Fibroblast of lung (primary cell): ENCODE results near the gene PDE4B. TPM values are rescaled to one million over a fixed set of nuclear protein-coding genes. Genes with fewer than 3 reads are reported as not detected.

ENCODE experiments used
- DNase-seq, 2 donors: peaks; one replicate each; pipeline versions ENCODE4 v3.0.0 to v3.0.0-alpha.2; 2010; ENCODE audit warnings: low read depth in 2 of 2
- H2AFZ ChIP-seq: 2 replicates; pipeline ENCODE4 v1.5.1; 2012; ENCODE audit warnings: low read length, control low read depth, inconsistent platforms
- H3K27ac ChIP-seq: 2 replicates; pipeline ENCODE4 v1.5.1; 2011; ENCODE audit warnings: low read length, control low read depth; ENCODE audit not compliant: insufficient read depth
- H3K27me3 ChIP-seq: 2 replicates; pipeline ENCODE4 v1.5.1; 2011; ENCODE audit warnings: mild to moderate bottlenecking, low read length; ENCODE audit not compliant: control insufficient read depth, insufficient read depth
- H3K36me3 ChIP-seq: 2 replicates; pipeline ENCODE4 v1.5.1; 2011; ENCODE audit warnings: low read length; ENCODE audit not compliant: control insufficient read depth, insufficient read depth
- H3K4me1 ChIP-seq: 2 replicates; pipeline ENCODE4 v1.5.1; 2011; ENCODE audit warnings: low read length; ENCODE audit not compliant: control insufficient read depth, insufficient read depth; ENCODE audit errors: extremely low read depth
- H3K4me2 ChIP-seq: 2 replicates; pipeline ENCODE4 v1.5.1; 2011; ENCODE audit warnings: low read length, control low read depth; ENCODE audit not compliant: insufficient read depth; ENCODE audit errors: extremely low read depth
- H3K4me3 ChIP-seq, 4 experiments: fragments of 200-600 bp in 1 of 4; sonication (generic) in 1 of 4; replicated peaks in 1 of 4; 2 replicates each; pipeline ENCODE4 v1.5.1; 2011 to 2016; ENCODE audit warnings: low read length in 4 of 4, low read depth in 3 of 4, mild to moderate bottlenecking in 3 of 4, control low read depth in 2 of 4, inconsistent platforms in 1 of 4, mixed read lengths in 1 of 4; ENCODE audit not compliant: insufficient read depth in 1 of 4; ENCODE audit errors: control extremely low read depth in 1 of 4
- H3K79me2 ChIP-seq: 2 replicates; pipeline ENCODE4 v1.5.1; 2012; ENCODE audit warnings: mild to moderate bottlenecking, low read length, inconsistent platforms; ENCODE audit not compliant: control insufficient read depth, insufficient read depth
- H3K9ac ChIP-seq: 2 replicates; pipeline ENCODE4 v1.5.1; 2011; ENCODE audit warnings: mild to moderate bottlenecking, low read length, control low read depth; ENCODE audit not compliant: insufficient read depth
- H3K9me3 ChIP-seq: 2 replicates; pipeline ENCODE4 v1.5.1; 2012; ENCODE audit warnings: low read depth, low read length; ENCODE audit not compliant: control insufficient read depth, insufficient read depth
- H4K20me1 ChIP-seq: 2 replicates; pipeline ENCODE4 v1.5.1; 2011; ENCODE audit warnings: low read length; ENCODE audit not compliant: control insufficient read depth, insufficient read depth; ENCODE audit errors: extremely low read depth
- CTCF ChIP-seq, 2 donors: IDR thresholded peaks in 1 of 2; conservative IDR thresholded peaks in 1 of 2; 1 replicate in 1 of 2; 2 replicates in 1 of 2; pipeline ENCODE4 v1.5.1; 2011 to 2012; ENCODE audit warnings: low read length in 2 of 2, control low read depth in 1 of 2, inconsistent platforms in 1 of 2, low read depth in 1 of 2, mild to moderate bottlenecking in 1 of 2
- EZH2 ChIP-seq: IDR thresholded peaks from 2 replicates; pipeline ENCODE4 v1.5.1; 2012; ENCODE audit warnings: low read length, control low read depth, mild to moderate bottlenecking; ENCODE audit errors: missing control alignments
- polyA plus RNA-seq, 2 donors: library from polyadenylated mRNA; depleted of rRNA in 1 of 2; stranded (reverse) in 1 of 2; unstranded in 1 of 2; fragments of >200 nt; gene quantifications; 2 replicates each; pipeline ENCODE4 v1.2.1, GENCODE V29; 2011 to 2012; ENCODE audit warnings: missing spikeins in 1 of 2
- total RNA-seq: library from RNA; depleted of rRNA; stranded (reverse); fragments of >200 nt; gene quantifications from 2 replicates; pipeline ENCODE4 v1.2.1, GENCODE V29; 2014

The PDE4B gene
- total and polyA plus RNA-seq, 2 donors (not counting 1 experiment from before 2014, with no cell fraction given) = 3.7 to 19.8 TPM

- no peaks in the 10 kb centered on the region for H3K36me3 ChIP-seq
- no peak overlapping the region for H3K4me2 ChIP-seq
- no peaks in the 10 kb centered on the region for H3K27me3 ChIP-seq
- no peak for TF ChIP-seq CTCF (conservative IDR thresholded peaks at IDR 0.05 in 1 of 2, IDR thresholded peaks at IDR 0.05 in 1 of 2; ENCODE audit: low read depth in 1 of 2, low read length in 2 of 2)
- TF ChIP-seq EZH2 = no peak
- peak in 1 of 2 donors; percentile 51 for DNase-seq
- H3K79me2 ChIP-seq = no peaks in the 10 kb centered on the region
- H3K9ac ChIP-seq = no peak overlapping the region
- no peaks in the 10 kb centered on the region for H4K20me1 ChIP-seq
- H3K27ac ChIP-seq = no peak overlapping the region
- no peak overlapping the region for H2AFZ ChIP-seq
- H3K4me3 ChIP-seq = no peak overlapping the region
- H3K9me3 ChIP-seq = no peaks in the 10 kb centered on the region
- H3K4me1 ChIP-seq = peaks cover 8% of the 10 kb centered on the region
Measured at GRCh38 chr1:66246351-66247269, 453.9 kb downstream of the PDE4B start.

GRCh38 chr1:66247415-66248208 lies 454.9 kb downstream of the PDE4B start:
- Histone ChIP-seq H3K36me3 (no peaks in the 10 kb centered on the region), H3K27ac (no peak overlapping the region), H3K79me2 (no peaks in the 10 kb centered on the region), H3K4me2 (no peak overlapping the region), H3K9ac (no peak overlapping the region), H3K4me3 (no peak overlapping the region), H3K4me1 (peaks cover 8% of the 10 kb centered on the region), H3K9me3 (no peaks in the 10 kb centered on the region), H2AFZ (no peak overlapping the region), H3K27me3 (no peaks in the 10 kb centered on the region), H4K20me1 (no peaks in the 10 kb centered on the region)
- TF ChIP-seq CTCF (conservative IDR thresholded peaks at IDR 0.05 in 1 of 2, IDR thresholded peaks at IDR 0.05 in 1 of 2; ENCODE audit: low read depth in 1 of 2, low read length in 2 of 2) (no peak), EZH2 (no peak)
- DNase-seq = no peak

GRCh38 chr1:66248257-66248656 lies 455.6 kb downstream of the PDE4B start:
- H2AFZ ChIP-seq = no peak overlapping the region
- peaks cover 6% of the 10 kb centered on the region for H3K4me1 ChIP-seq
- H3K27ac ChIP-seq = no peak overlapping the region
- no peaks in the 10 kb centered on the region for H4K20me1 ChIP-seq
- H3K9ac ChIP-seq = no peak overlapping the region
- H3K9me3 ChIP-seq = no peaks in the 10 kb centered on the region
- DNase-seq = no peak
- H3K27me3 ChIP-seq = no peaks in the 10 kb centered on the region
- H3K4me2 ChIP-seq = no peak overlapping the region
- TF ChIP-seq CTCF (conservative IDR thresholded peaks at IDR 0.05 in 1 of 2, IDR thresholded peaks at IDR 0.05 in 1 of 2; ENCODE audit: low read depth in 1 of 2, low read length in 2 of 2) = no peak
- no peak for TF ChIP-seq EZH2
- no peaks in the 10 kb centered on the region for H3K36me3 ChIP-seq
- no peaks in the 10 kb centered on the region for H3K79me2 ChIP-seq
- H3K4me3 ChIP-seq = no peak overlapping the region
